GM23338 (cell line): ENCODE measurements around the gene CMPK1. TPM values are rescaled to one million over a fixed set of nuclear protein-coding genes. Genes with fewer than 3 reads are reported as not detected.
"Not testable (repeated sequence)": the region's sequence is repeated elsewhere in the genome, so short reads cannot be mapped to it uniquely, and the experiment has no call there.

Experiments
- ATAC-seq: fragments of 200-7000 bp; cut with Tn5 transposase; 3 replicates; pipeline ENCODE4 v1.9.1; 2020
- DNase-seq: peaks from one replicate; pipeline ENCODE4 v3.0.0-alpha.2; 2015; ENCODE audit warnings: low spot score
- H2AFZ ChIP-seq: fragments of 200-600 bp; sonication (generic); 2 replicates; pipeline ENCODE4 v1.8.0; 2016; ENCODE audit warnings: antibody characterized with exemption, mild to moderate bottlenecking, moderate library complexity
- H3F3A ChIP-seq: fragments of 200-600 bp; sonication (generic); replicated peaks from 2 replicates; pipeline ENCODE4 v1.8.0; 2017; ENCODE audit warnings: antibody characterized with exemption, mixed run types, low read depth
- H3K27ac ChIP-seq: fragments of 200-600 bp; sonication (generic); 2 replicates; pipeline ENCODE4 v1.6.1; 2016; ENCODE audit warnings: low read depth
- H3K27me3 ChIP-seq: fragments of 200-600 bp; sonication (generic); 2 replicates; pipeline ENCODE4 v1.8.0; 2016; ENCODE audit warnings: mild to moderate bottlenecking, mixed run types, moderate library complexity; ENCODE audit not compliant: insufficient read depth
- H3K36me3 ChIP-seq: fragments of 200-600 bp; sonication (generic); 2 replicates; pipeline ENCODE4 v1.8.0; 2016; ENCODE audit warnings: mild to moderate bottlenecking; ENCODE audit not compliant: insufficient read depth
- H3K4me1 ChIP-seq: fragments of 200-600 bp; sonication (generic); 2 replicates; pipeline ENCODE4 v1.8.0; 2016; ENCODE audit warnings: mild to moderate bottlenecking, moderate library complexity; ENCODE audit not compliant: insufficient read depth
- H3K4me2 ChIP-seq: fragments of 200-600 bp; sonication (generic); 2 replicates; pipeline ENCODE4 v1.7.1; 2017; ENCODE audit warnings: mixed run types
- H3K4me3 ChIP-seq: fragments of 200-600 bp; sonication (generic); 2 replicates; pipeline ENCODE4 v1.6.1; 2016; ENCODE audit warnings: mixed run types
- H3K79me2 ChIP-seq: fragments of 200-600 bp; sonication (generic); replicated peaks from 2 replicates; pipeline ENCODE4 v1.8.0; 2017; ENCODE audit warnings: mild to moderate bottlenecking; ENCODE audit not compliant: insufficient read depth
- H3K9me2 ChIP-seq: fragments of 200-600 bp; sonication (generic); 2 replicates; pipeline ENCODE4 v1.8.0; 2017; ENCODE audit not compliant: insufficient read depth
- H4K20me1 ChIP-seq: fragments of 200-600 bp; sonication (generic); replicated peaks from 2 replicates; pipeline ENCODE4 v1.8.0; 2017; ENCODE audit warnings: mild to moderate bottlenecking; ENCODE audit not compliant: insufficient read depth
- H3K27ac Mint-ChIP-seq: 2 replicates; pipeline ENCODE4 v1.8.0; 2020; ENCODE audit warnings: inconsistent platforms, mild to moderate bottlenecking, moderate library complexity, mixed read lengths
- H3K27me3 Mint-ChIP-seq: 3 replicates; pipeline ENCODE4 v1.8.0; 2022; ENCODE audit warnings: low read depth, mild to moderate bottlenecking, moderate library complexity, mixed read lengths, inconsistent platforms; ENCODE audit not compliant: insufficient read depth, poor library complexity
- H3K36me3 Mint-ChIP-seq: 3 replicates; pipeline ENCODE4 v1.8.0; 2021; ENCODE audit warnings: low read depth, mild to moderate bottlenecking, inconsistent platforms, moderate library complexity, mixed read lengths
- H3K4me1 Mint-ChIP-seq: 3 replicates; pipeline ENCODE4 v1.8.0; 2020; ENCODE audit warnings: mild to moderate bottlenecking, inconsistent platforms, mixed read lengths
- H3K4me3 Mint-ChIP-seq: 3 replicates; pipeline ENCODE4 v1.8.0; 2021; ENCODE audit warnings: moderate library complexity, mild to moderate bottlenecking, inconsistent platforms, mixed read lengths
- H3K9me3 Mint-ChIP-seq: 3 replicates; pipeline ENCODE4 v1.8.0; 2020; ENCODE audit warnings: moderate library complexity, mild to moderate bottlenecking, inconsistent platforms, mixed read lengths
- ETS1 ChIP-seq: IDR thresholded peaks from 2 replicates; pipeline ENCODE4 v1.6.1; 2016; ENCODE audit warnings: antibody characterized with exemption
- EZH2 ChIP-seq: fragments of 200-600 bp; sonication (generic); IDR thresholded peaks from one replicate; pipeline ENCODE4 v1.8.0; 2017; ENCODE audit warnings: antibody characterized with exemption, mild to moderate bottlenecking, low read depth; ENCODE audit not compliant: unreplicated experiment
- JUNB ChIP-seq: IDR thresholded peaks from one replicate; pipeline ENCODE4 v1.6.1; 2016; ENCODE audit warnings: antibody characterized with exemption; ENCODE audit not compliant: unreplicated experiment
- ZNF331 ChIP-seq: fragments of 250-450 bp; sonication (Bioruptor Pico); IDR thresholded peaks from 2 replicates; pipeline ENCODE4 v1.5.0; 2020; ENCODE audit warnings: low read depth, mild to moderate bottlenecking, moderate library complexity
- polyA plus RNA-seq: library from polyadenylated mRNA; unstranded; fragments of >200 nt; fragmentation: Nextera tagmentation; extraction: Ambion mirVana; gene quantifications from 2 replicates; pipeline ENCODE4 v1.2.1, GENCODE V29; 2016
- total RNA-seq: library from RNA; depleted of rRNA; stranded (reverse); fragments of >200 nt; shearing (Covaris generic); gene quantifications from 2 replicates; pipeline ENCODE4 v1.2.3, GENCODE V29; 2014

Gene CMPK1
- total and polyA plus RNA-seq, 2 experiments from 2014 or later: 22.8 to 28.6 TPM

DNA sequence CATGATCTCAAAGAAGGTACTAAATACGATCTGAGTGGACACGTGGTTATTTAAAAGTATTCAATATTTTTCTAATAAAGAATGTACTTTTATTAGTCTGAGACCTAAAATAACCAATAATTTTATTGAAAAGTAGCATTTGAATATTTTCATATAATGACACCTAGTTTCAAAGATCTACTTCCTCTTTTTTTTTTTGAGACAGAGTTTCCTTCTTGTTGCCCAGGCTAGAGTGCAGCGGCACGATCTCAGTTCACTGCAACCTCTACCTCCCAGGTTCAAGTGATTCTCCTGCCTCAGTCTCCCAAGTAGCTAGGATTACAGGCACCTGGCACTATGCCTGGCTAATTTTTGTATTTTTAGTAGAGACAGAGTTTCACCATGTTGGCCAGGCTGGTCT lies 45.5 kb upstream of the CMPK1 start:
- not testable (repeated sequence) for ATAC-seq, H3K9me2 ChIP-seq, H3K4me3 ChIP-seq, H3K27me3 Mint-ChIP-seq, DNase-seq, H3K4me2 ChIP-seq, H3K27ac ChIP-seq, H3K4me1 ChIP-seq, H3K79me2 ChIP-seq, H3K4me1 Mint-ChIP-seq, H3K4me3 Mint-ChIP-seq, H2AFZ ChIP-seq, H3K9me3 Mint-ChIP-seq, H3F3A ChIP-seq, H3K27ac Mint-ChIP-seq, H3K27me3 ChIP-seq
- Histone ChIP-seq H4K20me1 (peaks cover 18% of the 10 kb centered on the region), H3K36me3 (peaks cover 58% of the 10 kb centered on the region)
- H3K36me3 Mint-ChIP-seq: peaks cover 51% of the 10 kb centered on the region

DNA sequence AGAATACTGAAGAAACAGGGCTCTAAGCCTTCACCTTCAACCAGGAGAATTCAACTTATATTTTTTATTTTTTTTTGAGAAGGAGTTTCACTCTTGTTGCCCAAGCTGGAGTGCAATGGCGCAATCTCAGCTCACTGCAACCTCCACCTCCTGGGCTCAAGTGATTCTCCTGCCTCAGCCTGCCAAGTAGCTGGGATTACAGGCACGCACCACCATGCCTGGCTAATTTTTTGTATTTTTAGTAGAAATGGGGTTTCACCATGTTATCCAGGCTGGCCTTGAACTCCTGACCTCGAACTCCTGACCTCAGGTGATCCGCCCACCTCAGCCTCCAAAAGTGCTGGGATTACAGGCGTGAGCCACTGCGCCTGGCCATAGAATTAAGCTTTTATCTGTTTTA lies 38.7 kb upstream of the CMPK1 start:
- ATAC-seq, H3K4me1 ChIP-seq, H3K27me3 ChIP-seq, H3K27ac Mint-ChIP-seq, H3K79me2 ChIP-seq, H3K4me1 Mint-ChIP-seq, H3K27ac ChIP-seq, H2AFZ ChIP-seq, H3K4me2 ChIP-seq, H3K9me3 Mint-ChIP-seq, DNase-seq, H3K9me2 ChIP-seq, H3K27me3 Mint-ChIP-seq, H3K4me3 ChIP-seq, H3F3A ChIP-seq, H3K4me3 Mint-ChIP-seq: not testable (repeated sequence)
- H4K20me1 ChIP-seq: peaks cover 18% of the 10 kb centered on the region
- H3K36me3 ChIP-seq: peaks cover 42% of the 10 kb centered on the region
- peaks cover 45% of the 10 kb centered on the region; the same call in 2 of the 3 replicates for H3K36me3 Mint-ChIP-seq

DNA sequence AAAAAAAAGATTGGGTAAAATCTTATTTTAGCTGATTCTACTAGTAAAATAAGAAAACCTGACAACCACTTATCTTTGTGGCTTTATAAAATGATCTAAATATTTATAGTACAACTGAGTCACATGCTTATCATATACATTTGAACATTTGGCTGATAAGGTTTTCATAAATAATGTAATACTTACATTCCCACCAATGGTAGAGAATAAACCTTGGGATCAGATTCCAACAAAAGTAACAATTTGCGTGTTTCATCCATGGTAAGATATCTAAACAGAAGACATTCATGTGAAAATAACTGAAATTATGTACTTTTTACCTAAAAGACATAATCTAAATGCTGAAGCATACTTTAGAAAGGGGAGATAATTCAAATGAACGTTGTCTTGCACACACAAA lies 38.0 kb upstream of the CMPK1 start:
- H3K4me3 Mint-ChIP-seq: no peak overlapping the region
- Histone ChIP-seq H3K4me1 (no peaks in the 10 kb centered on the region), H3K36me3 (peaks cover 47% of the 10 kb centered on the region)

More for the DNA sequence above, 38.0 kb upstream of the CMPK1 start:
- Mint-ChIP-seq H3K27me3 (peaks cover 3% of the 10 kb centered on the region), H3K36me3 (peaks cover 42% of the 10 kb centered on the region), H3K9me3 (no peaks in the 10 kb centered on the region), H3K4me1 (no peaks in the 10 kb centered on the region), H3K27ac (no peak overlapping the region)
- ATAC-seq (no peak), DNase-seq (no peak)
- H3K4me3 ChIP-seq: no peak overlapping the region
- H3K79me2 ChIP-seq: no peaks in the 10 kb centered on the region
- H4K20me1 ChIP-seq: peaks cover 18% of the 10 kb centered on the region
- H3F3A ChIP-seq: no peaks in the 10 kb centered on the region
- TF ChIP-seq EZH2 (no peak), JUNB (no peak), ZNF331 (CRISPR knock-in tag) (no peak), ETS1 (no peak)
- no peak overlapping the region for H2AFZ ChIP-seq
- no peak overlapping the region for H3K4me2 ChIP-seq
- no peak overlapping the region for H3K27ac ChIP-seq
- H3K27me3 ChIP-seq: no peaks in the 10 kb centered on the region
- no peaks in the 10 kb centered on the region for H3K9me2 ChIP-seq
